Sciatic nerve (tissue), 2 donors: Measurements from ENCODE around the gene ITPRID1. TPM values are rescaled to one million over a fixed set of nuclear protein-coding genes. Genes with fewer than 3 reads are reported as not detected.

Source experiments
- ATAC-seq: fragments of 200-7000 bp; cut with Tn5 transposase; one replicate; pipeline ENCODE4 v1.9.1; 2020; ENCODE audit warnings: mild to moderate bottlenecking, moderate library complexity
- DNase-seq: peaks from one replicate; pipeline ENCODE4 v3.0.0-alpha.2; 2020; ENCODE audit warnings: low spot score
- intact Hi-C: fragments of 100-400 bp; cut with DNase I; formaldehyde crosslinking; loops from one replicate; pipeline ENCODE4 v1.14.2; 2022
- total RNA-seq: library from RNA; stranded (reverse); fragmentation: NEBNext Ultra II Directional; extraction: Animal tissue kit (Norgen Biotek cat#: 25700); gene quantifications from one replicate; pipeline ENCODE4 v1.2.1, GENCODE V29; 2021
- donor health status: DM: no; HTN: no; CAD: no.
- donor health status: DM: no; HTN: no; CAD: no.

ITPRID1 gene
- total RNA-seq, 1 donor from 2014 or later = not detected

DNA sequence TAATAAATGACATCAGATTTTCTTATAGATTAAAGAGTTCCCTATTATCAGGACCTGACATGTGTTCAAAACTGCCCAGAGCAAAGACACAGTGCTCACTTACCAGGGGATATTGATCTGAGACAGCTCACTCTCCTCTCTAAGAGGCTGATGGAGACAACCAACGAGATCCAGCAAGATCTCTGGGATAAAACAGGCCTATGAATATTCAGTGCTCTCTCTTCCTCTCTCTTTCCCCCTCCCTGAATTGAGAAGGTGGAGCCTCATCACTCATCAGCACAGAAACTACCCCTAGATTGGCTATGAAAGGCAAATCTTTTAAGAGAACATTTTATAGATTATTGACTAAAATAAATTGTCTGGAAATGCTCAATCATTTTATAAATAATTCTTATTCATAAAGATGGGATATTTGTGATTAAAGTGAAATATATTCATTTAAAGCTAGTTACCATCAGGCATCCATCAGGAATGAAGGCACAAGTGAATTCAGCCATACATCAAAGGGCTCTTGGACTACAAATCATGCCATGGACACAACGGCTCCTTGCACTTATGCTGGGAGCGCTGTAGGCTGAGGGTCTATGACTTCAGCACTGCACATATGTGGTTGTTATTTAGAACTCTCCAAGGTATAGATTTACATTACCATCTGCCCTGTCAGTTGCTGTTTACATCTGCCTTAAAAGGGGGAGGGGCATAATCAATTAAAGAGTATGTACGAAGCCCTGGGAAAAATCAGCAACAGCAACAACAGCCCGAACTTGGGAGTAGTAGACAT, 169.7 kb downstream of the ITPRID1 start:
- ATAC-seq = no peak
- DNase-seq = no peak
- intact Hi-C loops = no loop called here

DNA sequence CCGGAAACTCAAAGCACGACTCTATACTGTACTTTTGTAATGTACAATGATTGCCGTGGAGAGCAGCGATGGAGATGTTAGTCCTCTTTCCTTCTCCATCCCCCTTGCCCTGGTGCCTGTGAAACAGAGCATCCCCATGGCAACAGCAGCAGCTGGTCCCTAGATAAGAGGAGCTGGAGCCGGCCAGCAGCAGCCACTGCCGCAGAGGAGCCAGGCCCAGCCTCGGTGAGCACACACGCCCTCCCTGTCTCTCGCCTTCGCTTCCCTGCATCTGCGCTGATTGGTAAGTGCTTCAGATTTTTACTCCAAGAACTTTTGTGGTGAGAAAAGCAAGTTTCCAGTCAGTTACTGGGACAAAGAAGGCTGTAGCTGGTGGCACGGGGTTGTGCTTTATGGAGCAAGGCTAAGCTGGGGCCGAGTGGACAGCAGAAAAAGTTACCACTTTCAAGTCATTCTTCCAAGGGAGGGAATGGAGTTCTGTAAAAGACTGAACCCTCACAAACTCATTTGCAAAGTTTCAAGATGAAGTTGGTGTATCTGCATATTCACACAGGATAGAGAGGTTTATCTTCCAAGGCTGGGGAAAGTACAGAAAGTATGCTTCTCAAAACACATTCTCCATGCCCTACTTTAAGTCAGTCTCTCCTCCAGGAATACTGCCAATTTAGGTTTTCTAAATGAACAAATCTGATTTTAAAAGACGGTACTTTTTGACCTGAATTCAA, 173.3 kb downstream of the ITPRID1 start, which contains the start of gene PPP1R17:
Gene PPP1R17 (plus strand): TSS at position 192 of the 725 bp plus-strand sequence. CDS start 5,227 bp downstream, outside the sequence.
- DNase-seq = no peak
- ATAC-seq = no peak
- intact Hi-C loops = no loop called here

DNA sequence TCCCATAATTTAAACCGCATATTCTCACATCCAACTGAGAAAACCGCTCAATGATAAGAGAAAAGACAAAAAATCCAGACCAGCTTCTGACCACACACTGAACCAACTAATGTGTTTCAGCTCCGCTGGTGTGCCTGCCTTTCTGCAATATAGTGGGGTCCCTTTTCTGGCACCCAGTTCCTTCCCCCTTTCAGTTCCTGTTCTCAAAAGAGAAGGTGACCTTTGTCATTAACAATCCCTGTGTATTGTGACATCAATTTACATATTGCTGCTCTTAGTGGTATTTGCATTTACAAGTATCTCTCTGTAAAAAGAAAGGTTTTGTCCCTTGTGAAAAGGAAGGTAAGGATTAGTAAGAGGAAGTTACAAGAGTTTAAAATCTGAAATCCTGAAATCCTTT, 174.5 kb downstream of the ITPRID1 start:
- no peak for DNase-seq
- intact Hi-C loops = no loop called here
- no peak for ATAC-seq

DNA sequence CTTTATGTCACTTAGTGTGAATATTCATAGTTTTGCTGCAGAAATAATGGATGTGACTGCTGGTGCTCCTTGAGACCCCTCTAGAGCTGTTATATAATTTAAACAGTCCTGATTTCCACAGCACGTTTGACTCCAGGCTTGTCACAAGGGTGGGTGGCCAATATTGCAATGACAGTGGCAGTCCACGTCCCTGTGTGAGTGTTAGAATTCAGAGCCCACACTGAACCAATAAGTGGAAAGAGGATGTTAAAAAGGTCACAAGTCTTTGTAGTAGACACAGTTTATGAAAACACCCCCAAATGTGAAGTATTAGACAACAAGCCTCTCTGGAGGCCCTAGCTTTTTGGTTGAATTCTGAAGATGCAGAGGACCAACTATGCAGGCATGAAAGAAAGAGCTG, 175.1 kb downstream of the ITPRID1 start:
- ATAC-seq = no peak
- intact Hi-C loops = no loop called here
- DNase-seq = no peak

DNA sequence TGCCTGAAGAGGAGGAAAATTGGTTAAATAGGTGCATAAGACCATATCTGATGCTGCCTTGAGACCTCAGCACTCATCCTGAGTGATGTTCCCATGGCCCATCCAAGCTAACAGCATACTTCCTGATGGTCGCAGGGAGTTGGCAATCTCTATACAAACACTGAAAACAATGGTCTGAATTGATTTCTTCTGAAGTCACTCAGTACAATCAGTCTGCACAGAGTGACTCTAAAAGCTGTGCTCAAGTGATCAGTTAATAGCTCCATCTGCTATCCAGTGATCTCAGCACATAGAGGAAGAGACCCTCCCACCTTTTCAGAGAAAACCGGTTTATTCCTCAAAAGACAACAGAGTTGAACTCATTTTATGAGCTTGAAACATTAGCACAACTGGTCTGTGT, 177.0 kb downstream of the ITPRID1 start:
- DNase-seq (no peak), ATAC-seq (no peak)
- intact Hi-C loops = no loop called here

DNA sequence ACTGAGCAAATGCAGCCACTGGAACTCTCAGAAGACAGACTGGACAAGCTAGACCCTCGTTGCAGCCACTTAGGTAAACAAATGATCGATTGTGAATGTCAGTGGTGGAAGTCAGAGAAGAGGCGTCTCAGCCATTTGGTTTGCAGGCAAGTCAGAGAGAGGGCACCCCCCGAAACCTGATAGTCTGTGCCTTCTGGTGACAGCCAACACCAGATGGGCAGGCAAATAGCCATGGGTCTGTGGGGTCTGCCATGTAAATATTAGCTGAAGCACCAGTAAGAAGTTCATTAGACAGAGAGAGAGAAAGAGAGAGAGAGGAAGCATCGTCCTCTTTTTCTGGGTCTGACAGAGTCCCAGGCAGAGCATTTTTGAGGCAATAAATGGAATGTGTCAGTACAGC, 178.6 kb downstream of the ITPRID1 start:
- intact Hi-C loops = no loop called here
- no peak for ATAC-seq
- DNase-seq = no peak

DNA sequence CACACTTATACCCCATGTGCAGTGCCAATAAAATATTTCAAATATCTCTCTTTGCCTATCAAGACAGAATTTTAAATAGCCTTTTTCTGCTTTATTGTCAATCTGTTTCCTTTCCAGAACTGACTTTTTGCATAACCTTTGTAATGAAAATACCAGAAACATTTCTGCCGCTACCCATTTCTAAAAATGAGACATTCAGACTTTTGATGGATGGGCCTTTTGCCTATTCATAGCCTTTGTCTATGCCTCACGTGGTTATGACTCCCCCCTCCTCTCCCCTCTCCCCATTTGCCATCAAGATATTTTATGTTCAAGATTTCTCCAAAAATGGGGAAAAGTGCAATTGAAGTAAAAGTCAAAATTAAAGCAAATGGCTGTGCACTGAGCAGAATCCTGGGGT, 179.0 kb downstream of the ITPRID1 start:
- intact Hi-C loops = no loop called here

DNA sequence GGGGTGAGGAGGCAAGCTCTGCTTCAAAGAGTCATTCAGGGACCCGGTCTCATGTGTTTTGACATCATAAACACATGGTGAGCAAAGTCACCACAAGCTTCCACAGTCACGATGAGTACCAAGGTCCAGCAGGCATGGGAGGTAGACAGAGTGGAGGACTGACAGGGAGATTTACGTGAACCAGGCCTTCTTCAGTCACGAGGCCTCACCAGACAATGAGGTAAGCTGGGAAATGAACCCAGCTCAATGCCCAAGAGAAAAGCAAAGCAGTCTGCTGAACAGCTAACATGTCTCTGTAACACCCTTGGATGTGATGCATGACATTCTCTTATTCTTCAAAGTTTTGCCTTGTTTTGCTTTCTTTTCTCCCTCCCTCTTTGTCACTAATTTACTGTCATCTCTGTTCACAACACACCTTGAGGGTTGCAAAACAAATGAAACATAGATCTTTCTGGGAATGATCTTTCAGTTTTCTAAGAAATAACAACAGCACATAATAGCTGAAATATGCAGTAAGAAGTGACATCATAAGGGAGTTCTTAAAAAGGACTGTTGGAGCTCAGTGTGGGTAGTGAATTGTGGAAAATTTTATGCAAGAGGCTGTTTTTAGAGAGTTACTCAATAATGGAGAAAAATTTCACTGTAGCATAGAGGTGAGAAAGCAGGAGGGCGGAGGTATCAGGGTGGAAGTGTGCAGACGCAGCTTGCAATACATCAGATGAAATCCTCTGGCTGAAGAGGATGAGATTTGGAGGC, 182.1 kb downstream of the ITPRID1 start:
- ATAC-seq = no peak
- intact Hi-C loops = no loop called here
- DNase-seq = no peak

More for the DNA sequence above, 179.0 kb downstream of the ITPRID1 start:
- DNase-seq (no peak), ATAC-seq (no peak)

DNA sequence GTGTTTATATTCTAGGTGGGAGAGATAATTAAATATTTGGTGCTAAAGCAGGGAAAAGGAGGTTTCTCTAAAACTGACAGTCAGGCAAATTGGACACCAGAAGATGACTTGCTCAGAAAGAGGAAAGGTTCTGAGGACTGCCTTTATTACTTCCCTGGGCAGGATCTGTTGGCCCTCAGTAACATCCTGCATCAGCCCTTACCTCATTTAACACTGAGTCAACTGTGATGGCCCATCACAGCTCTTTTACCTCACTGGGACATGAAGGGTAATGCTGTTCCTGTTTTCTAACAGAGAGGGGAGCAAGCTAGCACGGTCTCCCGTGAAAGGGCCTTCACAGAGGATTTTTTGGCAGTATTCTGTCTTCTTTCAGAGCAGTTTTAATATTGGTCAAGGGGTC, 185.2 kb downstream of the ITPRID1 start:
- DNase-seq (no peak), ATAC-seq (no peak)
- intact Hi-C loops = no loop called here

DNA sequence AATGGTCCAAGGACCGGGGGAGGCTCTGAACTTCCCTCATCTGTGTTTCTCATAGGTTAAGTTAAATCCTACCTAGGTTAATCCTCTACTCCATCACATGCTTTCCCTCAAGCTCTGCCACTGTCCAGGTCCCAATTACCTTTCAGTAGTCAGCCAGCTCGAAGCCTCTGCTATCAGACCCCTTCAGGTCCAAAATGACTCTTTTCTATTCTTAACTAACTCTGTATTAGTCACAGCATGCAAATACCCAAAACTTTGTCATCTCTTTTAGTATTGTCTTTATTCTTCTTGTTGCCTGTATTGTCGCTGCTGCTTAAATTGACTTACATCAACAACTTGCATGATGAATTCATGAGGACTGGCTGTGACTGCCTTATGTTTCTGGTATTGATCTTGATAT, 188.5 kb downstream of the ITPRID1 start:
- DNase-seq = no peak
- intact Hi-C loops = no loop called here
- no peak for ATAC-seq

DNA sequence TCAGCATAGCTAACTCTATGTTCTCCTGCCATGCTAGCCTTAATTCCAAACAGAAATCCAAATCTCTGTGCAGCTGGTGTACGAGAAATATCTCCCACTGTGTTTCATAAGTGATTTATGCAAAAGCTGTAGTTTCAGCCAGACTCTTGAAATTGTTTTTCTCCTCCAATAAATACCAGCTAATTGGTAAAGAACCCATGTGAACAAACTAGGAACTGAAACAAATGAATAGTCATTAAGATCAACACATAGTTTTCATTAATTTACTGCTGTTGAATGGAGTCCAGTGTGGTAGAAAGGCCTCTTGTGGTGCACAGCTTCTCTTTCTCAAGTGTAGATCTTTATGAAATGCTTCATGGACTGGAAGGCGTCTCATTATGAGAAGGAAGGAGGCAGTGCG, 191.5 kb downstream of the ITPRID1 start:
- DNase-seq (no peak), ATAC-seq (no peak)
- intact Hi-C loops = no loop called here

DNA sequence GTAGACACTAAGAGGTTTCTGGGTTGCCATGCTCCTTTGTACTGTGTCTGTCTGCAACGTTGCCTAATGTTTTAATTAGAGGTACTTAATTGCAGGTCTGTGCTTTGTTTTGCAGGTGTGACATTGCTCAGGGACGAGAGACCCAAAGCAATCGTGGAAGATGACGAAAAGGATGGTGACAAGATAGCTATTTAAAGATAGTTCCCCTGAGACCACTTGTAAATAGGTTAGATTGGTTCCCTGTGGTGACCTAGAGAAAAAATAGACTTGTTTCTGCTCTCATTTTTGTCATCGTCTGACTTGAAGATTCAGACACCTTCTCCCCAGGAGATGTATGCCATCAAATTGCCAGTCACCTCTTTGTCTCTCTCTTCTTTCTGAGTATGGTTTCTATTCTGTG, 193.2 kb downstream of the ITPRID1 start:
- intact Hi-C loops = no loop called here
- no peak for DNase-seq
- ATAC-seq = no peak

Other genes with a start within 250 kb of the ITPRID1 start
- not detected for gene NEUROD6, start 173.4 kb upstream of the ITPRID1 start, total RNA-seq
- not detected for gene PPP1R17, start 173.1 kb downstream of the ITPRID1 start, total RNA-seq